Activated CD8-positive, alpha-beta memory T cell treated with anti-CD3 and anti-CD28 coated beads, Interleukin-2, amount 50 U/mL, for 24 hours (primary cell): ENCODE data around the gene TBC1D28.
"Not testable (repeated sequence)": the region's sequence is repeated elsewhere in the genome, so short reads cannot be mapped to it uniquely, and the experiment has no call there.

Experiments used
- DNase-seq: peaks from one replicate; pipeline ENCODE4 v3.0.0-alpha.2; 2020; ENCODE audit errors: extremely low read depth

Gene TBC1D28

GRCh38 chr17:18644291-18644690 lies at the start of gene TBC1D28:
TBC1D28 (minus strand) TSS chr17:18644391; CDS start chr17:18641352, 3,039 bp downstream.
- DNase-seq = not testable (repeated sequence)

- DNase-seq = not testable (repeated sequence)
Measured at GRCh38 chr17:18682668-18683067, 38.5 kb upstream of the TBC1D28 start.

GRCh38 chr17:18681767-18682571 lies 37.8 kb upstream of the TBC1D28 start, which contains the start of gene FOXO3B:
FOXO3B (minus strand) TSS chr17:18682314; CDS start chr17:18681651, 663 bp downstream.
- peak; percentile 31 for DNase-seq

- not testable (repeated sequence) for DNase-seq
Measured at GRCh38 chr17:18677381-18677780, 33.2 kb upstream of the TBC1D28 start.

GRCh38 chr17:18676928-18677327 lies 32.7 kb upstream of the TBC1D28 start:
- DNase-seq = not testable (repeated sequence)

- not testable (repeated sequence) for DNase-seq
Measured at GRCh38 chr17:18672395-18673227, 28.4 kb upstream of the TBC1D28 start.

GRCh38 chr17:18668625-18669024 lies 24.4 kb upstream of the TBC1D28 start:
- not testable (repeated sequence) for DNase-seq

- DNase-seq = not testable (repeated sequence)
Measured at GRCh38 chr17:18667535-18667934, 23.3 kb upstream of the TBC1D28 start.

- not testable (repeated sequence) for DNase-seq
Measured at GRCh38 chr17:18666326-18666725, 22.1 kb upstream of the TBC1D28 start.

GRCh38 chr17:18661924-18662624 lies 17.9 kb upstream of the TBC1D28 start:
- DNase-seq = not testable (repeated sequence)

- DNase-seq = not testable (repeated sequence)
Measured at GRCh38 chr17:18650094-18650493, 5.9 kb upstream of the TBC1D28 start.

GRCh38 chr17:18643124-18643523 lies 1.1 kb downstream of the TBC1D28 start:
- DNase-seq = not testable (repeated sequence)

- not testable (repeated sequence) for DNase-seq
Measured at GRCh38 chr17:18638357-18638756, 5.8 kb downstream of the TBC1D28 start.

- DNase-seq = not testable (repeated sequence)
Measured at GRCh38 chr17:18636237-18636636, 8.0 kb downstream of the TBC1D28 start.

GRCh38 chr17:18635773-18636172 lies 8.4 kb downstream of the TBC1D28 start:
- not testable (repeated sequence) for DNase-seq

- not testable (repeated sequence) for DNase-seq
Measured at GRCh38 chr17:18634550-18635263, 9.5 kb downstream of the TBC1D28 start.

- DNase-seq = no peak
Measured at GRCh38 chr17:18626152-18626870, 17.9 kb downstream of the TBC1D28 start.

- peak; percentile 95 for DNase-seq
Measured at GRCh38 chr17:18625509-18626104, 18.6 kb downstream of the TBC1D28 start.

- not testable (repeated sequence) for DNase-seq
Measured at GRCh38 chr17:18624862-18625501, 19.2 kb downstream of the TBC1D28 start.
